ENCODE data around the gene VWF.

- TF ChIP-seq CTCF (IDR thresholded peaks at IDR 0.05; ENCODE audit: low read depth, low read length) (no peak), EZH2phosphoT487 (IDR thresholded peaks at IDR 0.05; ENCODE audit: low read depth) (no peak)
Measured at GRCh38 chr12:6172862-6173261, 48.4 kb upstream of the VWF start.
